ENCODE measurements around the gene SHMT2.

The SHMT2 gene

GRCh38 chr12:57211791-57212700, 17.5 kb upstream of the SHMT2 start:
- no peak for DNase-seq (ENCODE audit: insufficient read length, low spot score)
- no peak for FAIRE-seq
- TF ChIP-seq POU2F2 (IDR thresholded peaks at IDR 0.05; ENCODE audit: low read depth, low read length) (no peak), SPI1 (IDR thresholded peaks at IDR 0.05; ENCODE audit: low read depth, low read length) (no peak), POLR2AphosphoS5 (IDR thresholded peaks at IDR 0.05; ENCODE audit: low read depth, low read length) (no peak), TAF1 (IDR thresholded peaks at IDR 0.05; ENCODE audit: low read depth, low read length) (no peak), PAX5 (IDR thresholded peaks at IDR 0.05; ENCODE audit: insufficient read depth, low read length, severe bottlenecking) (no peak), POLR2A (IDR thresholded peaks at IDR 0.05; ENCODE audit: low read depth, low read length) (no peak)

DNA sequence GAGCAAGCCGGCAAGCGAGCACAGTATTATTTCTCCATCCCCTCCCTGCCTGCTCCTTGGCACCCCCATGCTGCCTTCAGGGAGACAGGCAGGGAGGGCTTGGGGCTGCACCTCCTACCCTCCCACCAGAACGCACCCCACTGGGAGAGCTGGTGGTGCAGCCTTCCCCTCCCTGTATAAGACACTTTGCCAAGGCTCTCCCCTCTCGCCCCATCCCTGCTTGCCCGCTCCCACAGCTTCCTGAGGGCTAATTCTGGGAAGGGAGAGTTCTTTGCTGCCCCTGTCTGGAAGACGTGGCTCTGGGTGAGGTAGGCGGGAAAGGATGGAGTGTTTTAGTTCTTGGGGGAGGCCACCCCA, 16.8 kb upstream of the SHMT2 start:
- FAIRE-seq (no peak), DNase-seq (ENCODE audit: insufficient read length, low spot score) (no peak)
- no peak for TF ChIP-seq POU2F2 (IDR thresholded peaks at IDR 0.05; ENCODE audit: low read depth, low read length)
- TF ChIP-seq SPI1 (IDR thresholded peaks at IDR 0.05; ENCODE audit: low read depth, low read length) = no peak
- no peak for TF ChIP-seq PAX5 (IDR thresholded peaks at IDR 0.05; ENCODE audit: insufficient read depth, low read length, severe bottlenecking)
- no peak for TF ChIP-seq POLR2AphosphoS5 (IDR thresholded peaks at IDR 0.05; ENCODE audit: low read depth, low read length)
- no peak for TF ChIP-seq TAF1 (IDR thresholded peaks at IDR 0.05; ENCODE audit: low read depth, low read length)
- no peak for TF ChIP-seq POLR2A (IDR thresholded peaks at IDR 0.05; ENCODE audit: low read depth, low read length)

- DNase-seq (ENCODE audit: insufficient read length, low spot score) = peak; percentile 93
- no peak for TF ChIP-seq TAF1 (IDR thresholded peaks at IDR 0.05; ENCODE audit: low read depth, low read length)
- TF ChIP-seq POU2F2 (IDR thresholded peaks at IDR 0.05; ENCODE audit: low read depth, low read length) = peak; percentile 22; the same call in 1 of the 2 replicates
- FAIRE-seq = peak; percentile 93
Observed at GRCh38 chr12:57213058-57213715, 16.3 kb upstream of the SHMT2 start.

DNA sequence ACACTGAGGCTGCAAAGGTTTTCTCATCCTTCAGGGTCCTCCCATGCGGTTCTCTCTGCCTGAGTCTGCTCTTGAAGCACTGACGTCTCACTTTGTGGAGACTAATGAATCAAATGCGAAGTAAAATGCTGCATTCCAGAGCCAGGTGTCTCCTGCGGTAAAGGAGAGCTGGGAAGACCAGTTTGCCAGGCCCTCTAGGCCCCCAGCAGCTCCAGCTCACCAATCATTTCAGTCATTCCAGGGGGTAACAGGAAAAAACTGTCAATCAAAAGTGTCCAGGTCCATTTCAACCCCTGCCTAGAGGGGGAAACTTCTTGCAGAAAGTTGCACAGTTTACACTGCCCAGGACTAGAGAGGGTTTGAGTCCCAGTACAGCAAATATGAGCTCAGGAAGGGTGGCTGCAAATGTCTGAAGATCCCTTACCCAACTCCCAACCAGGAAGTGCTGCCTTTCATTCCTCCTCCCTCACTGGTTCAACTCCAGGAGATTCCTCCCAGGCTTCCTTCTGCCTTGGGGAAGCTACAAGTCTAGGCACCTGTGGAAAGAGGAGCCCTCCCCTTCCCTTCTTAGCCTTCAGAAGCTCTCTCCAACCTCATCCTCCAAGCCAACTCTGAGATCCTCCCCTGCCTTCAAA, 15.6 kb upstream of the SHMT2 start:
- TF ChIP-seq PAX5 (IDR thresholded peaks at IDR 0.05; ENCODE audit: insufficient read depth, low read length, severe bottlenecking) (no peak), POLR2AphosphoS5 (IDR thresholded peaks at IDR 0.05; ENCODE audit: low read depth, low read length) (no peak), SPI1 (IDR thresholded peaks at IDR 0.05; ENCODE audit: low read depth, low read length) (no peak), POLR2A (IDR thresholded peaks at IDR 0.05; ENCODE audit: low read depth, low read length) (no peak), POU2F2 (IDR thresholded peaks at IDR 0.05; ENCODE audit: low read depth, low read length) (no peak), TAF1 (IDR thresholded peaks at IDR 0.05; ENCODE audit: low read depth, low read length) (no peak)
- FAIRE-seq (no peak), DNase-seq (ENCODE audit: insufficient read length, low spot score) (no peak)

GRCh38 chr12:57214398-57214781, 15.1 kb upstream of the SHMT2 start:
- peak; percentile 85 for FAIRE-seq
- no peak for TF ChIP-seq TAF1 (IDR thresholded peaks at IDR 0.05; ENCODE audit: low read depth, low read length)
- no peak for TF ChIP-seq POLR2A (IDR thresholded peaks at IDR 0.05; ENCODE audit: low read depth, low read length)
- no peak for TF ChIP-seq SPI1 (IDR thresholded peaks at IDR 0.05; ENCODE audit: low read depth, low read length)
- no peak for TF ChIP-seq POLR2AphosphoS5 (IDR thresholded peaks at IDR 0.05; ENCODE audit: low read depth, low read length)
- no peak for TF ChIP-seq POU2F2 (IDR thresholded peaks at IDR 0.05; ENCODE audit: low read depth, low read length)
- no peak for TF ChIP-seq PAX5 (IDR thresholded peaks at IDR 0.05; ENCODE audit: insufficient read depth, low read length, severe bottlenecking)

DNA sequence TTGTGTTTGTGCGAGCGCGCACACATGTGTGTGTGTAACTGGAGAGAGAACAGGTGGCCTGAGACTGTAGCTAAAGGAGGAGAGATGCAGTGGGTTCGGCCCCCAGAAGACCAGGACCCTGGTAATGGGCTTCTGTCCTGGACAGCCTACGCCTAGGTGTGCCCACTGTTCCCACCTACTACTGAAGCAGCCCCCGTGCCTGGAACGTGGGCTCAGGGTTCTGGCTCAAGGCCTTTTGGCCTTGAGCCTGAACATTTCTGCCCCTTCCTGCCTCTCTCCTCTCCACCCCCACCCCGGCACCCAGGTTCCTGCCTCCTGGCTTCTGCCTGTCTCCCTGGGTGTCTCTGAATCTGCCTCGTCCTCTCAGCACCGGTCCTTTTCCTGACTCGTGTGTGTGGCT, 14.4 kb upstream of the SHMT2 start:
- DNase-seq (ENCODE audit: insufficient read length, low spot score) (no peak), FAIRE-seq (peak; percentile 67)
- no peak for TF ChIP-seq POU2F2 (IDR thresholded peaks at IDR 0.05; ENCODE audit: low read depth, low read length)
- no peak for TF ChIP-seq SPI1 (IDR thresholded peaks at IDR 0.05; ENCODE audit: low read depth, low read length)
- no peak for TF ChIP-seq PAX5 (IDR thresholded peaks at IDR 0.05; ENCODE audit: insufficient read depth, low read length, severe bottlenecking)
- no peak for TF ChIP-seq TAF1 (IDR thresholded peaks at IDR 0.05; ENCODE audit: low read depth, low read length)
- no peak for TF ChIP-seq POLR2A (IDR thresholded peaks at IDR 0.05; ENCODE audit: low read depth, low read length)

More at GRCh38 chr12:57214398-57214781, 15.1 kb upstream of the SHMT2 start:
- DNase-seq (ENCODE audit: insufficient read length, low spot score) = peak; percentile 69

DNA sequence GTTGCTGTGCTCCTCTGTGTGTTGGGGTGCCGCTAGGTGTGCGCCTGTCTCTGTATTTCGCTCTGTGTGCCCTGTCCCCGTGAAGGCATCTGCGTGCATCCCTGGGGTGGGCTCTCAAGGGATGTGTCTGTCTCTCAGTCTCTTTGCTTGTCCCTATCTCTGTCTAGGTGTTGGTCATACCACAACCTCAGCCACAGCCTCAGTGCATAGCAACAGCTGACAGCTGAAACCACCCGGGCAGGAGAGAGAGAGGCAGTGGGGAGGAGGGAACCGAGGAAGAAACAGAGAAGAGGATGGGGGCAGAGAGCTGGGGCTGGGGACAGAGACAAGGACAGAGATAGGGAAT, 13.9 kb upstream of the SHMT2 start:
- FAIRE-seq (peak; percentile 90), DNase-seq (ENCODE audit: insufficient read length, low spot score) (peak; percentile 64)
- TF ChIP-seq SPI1 (IDR thresholded peaks at IDR 0.05; ENCODE audit: low read depth, low read length) (no peak), POLR2A (IDR thresholded peaks at IDR 0.05; ENCODE audit: low read depth, low read length) (no peak), POU2F2 (IDR thresholded peaks at IDR 0.05; ENCODE audit: low read depth, low read length) (no peak), POLR2AphosphoS5 (IDR thresholded peaks at IDR 0.05; ENCODE audit: low read depth, low read length) (no peak), PAX5 (IDR thresholded peaks at IDR 0.05; ENCODE audit: insufficient read depth, low read length, severe bottlenecking) (no peak), TAF1 (IDR thresholded peaks at IDR 0.05; ENCODE audit: low read depth, low read length) (no peak)

DNA sequence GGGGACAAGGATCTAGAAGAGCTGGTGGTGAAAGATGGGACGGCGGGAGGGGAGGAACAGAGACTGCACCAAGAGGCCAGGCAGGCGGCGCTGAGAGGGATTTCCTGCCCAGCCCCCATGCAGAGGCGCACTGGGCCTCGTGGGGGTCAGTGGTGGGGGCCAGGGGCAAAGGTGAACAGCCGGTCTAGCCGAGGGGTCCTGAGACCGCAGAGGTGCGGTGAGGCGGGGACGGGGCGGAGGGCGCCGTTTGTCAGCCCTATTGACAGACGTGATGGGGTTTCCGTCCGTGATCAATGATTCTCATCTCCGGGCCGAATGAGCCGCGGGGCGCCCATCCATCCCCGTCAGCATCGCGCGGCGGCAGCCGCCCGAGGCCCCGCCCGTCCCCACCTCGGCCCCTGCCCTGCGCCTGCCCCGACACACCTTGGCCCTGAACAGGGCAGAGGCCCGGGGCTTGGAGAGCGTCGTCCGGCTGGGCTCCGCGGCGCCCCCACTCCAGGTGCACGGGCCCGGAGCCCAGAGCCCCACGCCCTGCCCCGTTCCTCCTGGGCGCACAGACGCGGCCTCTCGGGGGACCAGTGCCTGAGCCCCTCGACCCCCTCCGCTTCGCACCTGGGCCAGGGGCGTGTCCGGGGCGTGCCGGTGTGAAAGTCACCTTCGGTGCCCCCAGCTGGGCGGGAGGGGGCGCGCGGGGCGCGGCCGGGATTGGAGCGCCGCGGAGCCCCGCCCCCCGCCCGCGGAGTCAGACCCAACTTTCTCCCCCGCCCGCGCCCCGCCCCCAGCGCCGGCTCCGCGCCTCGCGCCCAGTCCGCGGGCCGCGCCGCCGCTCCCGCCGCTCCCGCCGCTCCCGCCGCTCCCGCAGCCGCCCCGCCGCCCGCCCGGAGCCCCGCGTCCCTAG, 13.2 kb upstream of the SHMT2 start, which contains the start of gene NXPH4:
Gene NXPH4 (plus strand): TSS at position 781 of the 898 bp plus-strand sequence. CDS start 176 bp downstream, outside the sequence.
- no peak for TF ChIP-seq SPI1 (IDR thresholded peaks at IDR 0.05; ENCODE audit: low read depth, low read length)
- TF ChIP-seq TAF1 (IDR thresholded peaks at IDR 0.05; ENCODE audit: low read depth, low read length) = no peak
- TF ChIP-seq POLR2AphosphoS5 (IDR thresholded peaks at IDR 0.05; ENCODE audit: low read depth, low read length) = no peak
- no peak for TF ChIP-seq PAX5 (IDR thresholded peaks at IDR 0.05; ENCODE audit: insufficient read depth, low read length, severe bottlenecking)
- no peak for TF ChIP-seq POU2F2 (IDR thresholded peaks at IDR 0.05; ENCODE audit: low read depth, low read length)
- no peak for TF ChIP-seq POLR2A (IDR thresholded peaks at IDR 0.05; ENCODE audit: low read depth, low read length)
- DNase-seq (ENCODE audit: insufficient read length, low spot score) = no peak
- FAIRE-seq = no peak

All from GM12891 (cell line).